HuH-7 (cell line): ENCODE measurements around the gene BASP1.
"Not testable (repeated sequence)": the region's sequence is repeated elsewhere in the genome, so short reads cannot be mapped to it uniquely, and the experiment has no call there.

Experiments
- DNase-seq: peaks from one replicate; pipeline ENCODE4 v3.0.0; 2011; ENCODE audit warnings: low spot score

BASP1 gene

GRCh38 chr5:17289681-17290539 is 72.5 kb downstream of the BASP1 start:
- no peak for DNase-seq

GRCh38 chr5:17290540-17290974 is 73.1 kb downstream of the BASP1 start:
- no peak for DNase-seq

- no peak for DNase-seq
Measured at GRCh38 chr5:17292434-17293015, 75.1 kb downstream of the BASP1 start.

- no peak for DNase-seq
Measured at GRCh38 chr5:17294639-17295311, 77.3 kb downstream of the BASP1 start.

GRCh38 chr5:17295671-17296070 is 78.2 kb downstream of the BASP1 start:
- no peak for DNase-seq

- DNase-seq, result no peak
Measured at GRCh38 chr5:17302106-17302505, 84.7 kb downstream of the BASP1 start.

GRCh38 chr5:17302604-17303003 is 85.2 kb downstream of the BASP1 start:
- no peak for DNase-seq

- DNase-seq, result no peak
Measured at GRCh38 chr5:17304282-17304681, 86.9 kb downstream of the BASP1 start.

GRCh38 chr5:17305017-17305416 is 87.6 kb downstream of the BASP1 start:
- peak; percentile 17 for DNase-seq

- peak; percentile 41 for DNase-seq
Measured at GRCh38 chr5:17305964-17306725, 88.7 kb downstream of the BASP1 start.

- DNase-seq, result no peak
Measured at GRCh38 chr5:17306726-17307091, 89.3 kb downstream of the BASP1 start.

GRCh38 chr5:17307440-17307839 is 90.0 kb downstream of the BASP1 start:
- DNase-seq, result not testable (repeated sequence)

GRCh38 chr5:17308326-17309065 is 91.1 kb downstream of the BASP1 start:
- DNase-seq, result no peak

- DNase-seq, result no peak
Measured at GRCh38 chr5:17309462-17309861, 92.0 kb downstream of the BASP1 start.

GRCh38 chr5:17310502-17310901 is 93.1 kb downstream of the BASP1 start:
- DNase-seq, result not testable (repeated sequence)

- DNase-seq, result not testable (repeated sequence)
Measured at GRCh38 chr5:17311811-17312210, 94.4 kb downstream of the BASP1 start.

- DNase-seq, result no peak
Measured at GRCh38 chr5:17312358-17312757, 94.9 kb downstream of the BASP1 start.

GRCh38 chr5:17314907-17315471 is 97.6 kb downstream of the BASP1 start:
- DNase-seq, result no peak

GRCh38 chr5:17315710-17316221 is 98.3 kb downstream of the BASP1 start:
- DNase-seq, result no peak

GRCh38 chr5:17316970-17317459 is 99.6 kb downstream of the BASP1 start:
- DNase-seq, result no peak

GRCh38 chr5:17317473-17317872 is 100.0 kb downstream of the BASP1 start:
- DNase-seq, result no peak
